IMR-90 (cell line): ENCODE results near the gene PDHB. TPM values are rescaled to one million over a fixed set of nuclear protein-coding genes. Genes with fewer than 3 reads are reported as not detected.

Experiments
- ATAC-seq: fragments of 200-7000 bp; cut with Tn5 transposase; 2 replicates; pipeline ENCODE4 v1.9.1; 2020; ENCODE audit warnings: low read depth, mild to moderate bottlenecking, moderate library complexity
- BruUV-seq: library from RNA; stranded (reverse); fragments of 400-500 nt; replicated peaks from 2 replicates; lab custom pipeline; 2021; lab: Mats Ljungman, UMichigan
- CTCF ChIA-PET: fragments of 300-600 bp; formaldehyde crosslinking; extraction: SDS; loops from one replicate; lab custom pipeline; 2021; ENCODE audit warnings: antibody characterized with exemption; lab: Yijun Ruan, JAX
- POLR2A ChIA-PET: fragments of 300-600 bp; sonication (Branson Sonifier 250); formaldehyde crosslinking; loops from one replicate; lab custom pipeline; 2022; ENCODE audit warnings: antibody characterized with exemption; ENCODE audit not compliant: unreplicated experiment; lab: Charles Lee
- DNase-seq: peaks from one replicate; pipeline ENCODE4 v3.0.0; 2013
- H2AFZ ChIP-seq: replicated peaks from 2 replicates; pipeline ENCODE3; 2013; ENCODE audit warnings: low read length, mild to moderate bottlenecking; ENCODE audit not compliant: poor library complexity
- H2AK5ac ChIP-seq: 2 replicates; pipeline ENCODE4 v1.6.1; 2013; ENCODE audit warnings: low read depth, low read length, inconsistent platforms
- H2AK9ac ChIP-seq: replicated peaks from 2 replicates; pipeline ENCODE3; 2013; ENCODE audit warnings: mild to moderate bottlenecking, low read depth, low read length, moderate library complexity; ENCODE audit not compliant: poor library complexity
- H2BK120ac ChIP-seq: 2 replicates; pipeline ENCODE4 v1.6.1; 2013; ENCODE audit warnings: low read depth, low read length, inconsistent platforms
- H2BK15ac ChIP-seq: 3 replicates; pipeline ENCODE4 v1.6.1; 2013; ENCODE audit warnings: low read depth, low read length, inconsistent platforms
- H2BK20ac ChIP-seq: 2 replicates; pipeline ENCODE4 v1.6.1; 2013; ENCODE audit warnings: low read depth, mild to moderate bottlenecking, inconsistent platforms, low read length, moderate library complexity
- H2BK5ac ChIP-seq: 2 replicates; pipeline ENCODE4 v1.6.1; 2013; ENCODE audit warnings: mild to moderate bottlenecking, low read depth, low read length, inconsistent platforms; ENCODE audit not compliant: poor library complexity, severe bottlenecking
- H3K14ac ChIP-seq: replicated peaks from 2 replicates; pipeline ENCODE4 v1.6.1; 2013; ENCODE audit warnings: low read depth, low read length, inconsistent platforms
- H3K18ac ChIP-seq: 2 replicates; pipeline ENCODE4 v1.6.1; 2013; ENCODE audit warnings: low read depth, low read length, control low read depth
- H3K23ac ChIP-seq: 2 replicates; pipeline ENCODE4 v1.6.1; 2013; ENCODE audit warnings: low read depth, low read length, inconsistent platforms
- H3K27ac ChIP-seq: 2 replicates; pipeline ENCODE4 v1.5.1; 2013; ENCODE audit warnings: mild to moderate bottlenecking, control low read depth, low read length; ENCODE audit not compliant: insufficient read depth
- H3K27me3 ChIP-seq: 2 replicates; pipeline ENCODE4 v1.6.1; 2013; ENCODE audit warnings: low read length; ENCODE audit not compliant: control insufficient read depth, insufficient read depth
- H3K36me3 ChIP-seq: 2 replicates; pipeline ENCODE4 v1.6.1; 2013; ENCODE audit warnings: low read length, mixed read lengths; ENCODE audit not compliant: control insufficient read depth, insufficient read depth
- H3K4ac ChIP-seq: 2 replicates; pipeline ENCODE4 v1.6.1; 2013; ENCODE audit warnings: low read depth, low read length, inconsistent platforms
- H3K4me1 ChIP-seq: 2 replicates; pipeline ENCODE4 v1.6.1; 2013; ENCODE audit warnings: low read length, mixed read lengths; ENCODE audit not compliant: control insufficient read depth, insufficient read depth
- H3K4me2 ChIP-seq: 2 replicates; pipeline ENCODE4 v1.6.1; 2013; ENCODE audit warnings: low read depth, mild to moderate bottlenecking, control low read depth, low read length, moderate library complexity
- H3K4me3 ChIP-seq: 2 replicates; pipeline ENCODE4 v1.5.1; 2013; ENCODE audit warnings: low read depth, mild to moderate bottlenecking, control low read depth, low read length, moderate library complexity; ENCODE audit not compliant: insufficient read depth
- H3K56ac ChIP-seq: 2 replicates; pipeline ENCODE4 v1.6.1; 2013; ENCODE audit warnings: low read length, inconsistent platforms; ENCODE audit not compliant: insufficient read depth; ENCODE audit errors: extremely low read depth
- H3K79me1 ChIP-seq, 2 experiments: 2 replicates each; pipeline ENCODE4 v1.6.1; 2013; ENCODE audit warnings: low read length in 2 of 2, inconsistent platforms in 1 of 2, low read depth in 1 of 2
- H3K9ac ChIP-seq: 2 replicates; pipeline ENCODE4 v1.6.1; 2013; ENCODE audit warnings: low read depth, low read length, control low read depth
- H3K9me1 ChIP-seq: 2 replicates; pipeline ENCODE4 v1.6.1; 2013; ENCODE audit warnings: low read length, inconsistent platforms; ENCODE audit not compliant: insufficient read depth
- H3K9me3 ChIP-seq: 2 replicates; pipeline ENCODE4 v1.6.1; 2013; ENCODE audit warnings: low read length; ENCODE audit not compliant: control insufficient read depth, insufficient read depth
- H4K20me1 ChIP-seq: 2 replicates; pipeline ENCODE4 v1.6.1; 2013; ENCODE audit warnings: low read length, inconsistent platforms; ENCODE audit not compliant: insufficient read depth
- H4K5ac ChIP-seq: 2 replicates; pipeline ENCODE4 v1.6.1; 2013; ENCODE audit warnings: mild to moderate bottlenecking, low read depth, low read length, control low read depth
- H4K8ac ChIP-seq, 2 experiments: 2 replicates each; pipeline ENCODE4 v1.6.1; 2013; ENCODE audit warnings: low read depth in 2 of 2, low read length in 2 of 2, control low read depth in 1 of 2, inconsistent platforms in 1 of 2
- H4K91ac ChIP-seq: 2 replicates; pipeline ENCODE4 v1.6.1; 2013; ENCODE audit warnings: low read depth, low read length, inconsistent platforms; ENCODE audit not compliant: insufficient read depth
- BHLHE40 ChIP-seq: fragments of 150-350 bp; IDR thresholded peaks from 2 replicates; pipeline ENCODE4 v1.6.1; 2016; ENCODE audit warnings: mild to moderate bottlenecking, low read depth, low read length
- CEBPB ChIP-seq: IDR thresholded peaks from 2 replicates; pipeline ENCODE4 v1.6.1; 2012; ENCODE audit warnings: low read depth, low read length, improper control_type of control experiment
- MAFK ChIP-seq: IDR thresholded peaks from 2 replicates; pipeline ENCODE4 v1.6.1; 2012; ENCODE audit warnings: low read depth, low read length, improper control_type of control experiment
- MAZ ChIP-seq: IDR thresholded peaks from 2 replicates; pipeline ENCODE4 v1.6.1; 2012; ENCODE audit warnings: low read depth, mild to moderate bottlenecking, low read length, improper control_type of control experiment, moderate library complexity, borderline replicate concordance
- WGBS, 2 experiments: methylation state at CpG; one replicate each; pipeline versions ENCODE4 v1.1.5 to v1.1.7; 2013; ENCODE audit warnings: missing lambda C conversion rate in 2 of 2; ENCODE audit not compliant: insufficient read length in 1 of 2; ENCODE audit errors: extremely low coverage in 2 of 2; 5-methylcytosine and 5-hydroxymethylcytosine counted together
- dilution Hi-C: fragments of 300-500 bp; cut with HindIII; formaldehyde crosslinking; loops from one replicate; pipeline ENCODE4 v1.14.3; 2018; ENCODE audit warnings: low sequenced_read_pairs; ENCODE audit not compliant: unreplicated experiment
- in situ Hi-C: fragments of 300-500 bp; cut with MboI; formaldehyde crosslinking; loops from 3 replicates; pipeline ENCODE4 v1.14.3; 2019; ENCODE audit warnings: low sequenced_read_pairs, inconsistent platforms, mixed read lengths
- intact Hi-C: fragments of 100-400 bp; cut with micrococcal nuclease; formaldehyde crosslinking; loops from 2 replicates; pipeline ENCODE4 v1.10.0; 2022
- polyA plus RNA-seq, 3 experiments: library from polyadenylated mRNA; depleted of rRNA; stranded (reverse); fragments of >200 nt; gene quantifications; 2 replicates each; pipeline ENCODE4 v1.2.3, GENCODE V29; 2012; ENCODE audit warnings: low replicate concordance in 1 of 3
- total RNA-seq: library from RNA; depleted of rRNA; stranded (reverse); fragments of >200 nt; gene quantifications from 2 replicates; pipeline ENCODE4 v1.2.3, GENCODE V29; 2012

The PDHB gene
- total and polyA plus RNA-seq, 2 of the 4 experiments (the other 2 are of a cell fraction) = 69.2 to 73.5 TPM

GRCh38 chr3:58383476-58383875 is 50.2 kb downstream of the PDHB start:
- H4K5ac ChIP-seq = peak overlapping the region; percentile 95
- H4K20me1 ChIP-seq = peaks cover 6% of the 10 kb centered on the region; the same call in 1 of the 2 replicates
- in situ Hi-C loops (no loop called here), dilution Hi-C loops (no loop called here), intact Hi-C loops (no loop called here)
- H2AFZ ChIP-seq = no peak overlapping the region
- peak overlapping the region; percentile 23; the same call in 1 of the 2 replicates for H3K23ac ChIP-seq
- H2BK15ac ChIP-seq = peak overlapping the region; percentile 35; the same call in 1 of the 3 replicates
- peak overlapping the region; percentile 25; the same call in 1 of the 2 replicates for H3K4me2 ChIP-seq
- no peaks in the 10 kb centered on the region for H3K27me3 ChIP-seq
- H3K79me1 ChIP-seq = peaks cover 16 to 50% of the 10 kb centered on the region in 2 experiments
- H3K4ac ChIP-seq = peak overlapping the region; percentile 90
- H2AK9ac ChIP-seq = no peak overlapping the region
- peak; percentile 5; the same call in 1 of the 2 replicates for ATAC-seq
- no peak for TF ChIP-seq CEBPB
- TF ChIP-seq BHLHE40 = no peak
- TF ChIP-seq MAZ = no peak
- peak; percentile 51 for TF ChIP-seq MAFK
- H3K9ac ChIP-seq = no peak overlapping the region; the same call in 1 of the 2 replicates
- BruUV-seq = no TSS peak
- H2BK120ac ChIP-seq = peak overlapping the region; percentile 92
- no peaks in the 10 kb centered on the region for H3K9me3 ChIP-seq
- H3K56ac ChIP-seq = peak overlapping the region; percentile 62; the same call in 1 of the 2 replicates
- H3K27ac ChIP-seq = peak overlapping the region; percentile 80; the same call in 1 of the 2 replicates
- peak overlapping the region; percentile 29; the same call in 1 of the 2 replicates for H3K14ac ChIP-seq
- DNase-seq = peak; percentile 58
- H3K4me3 ChIP-seq = no peak overlapping the region
- peak overlapping the region; percentile 85 for H2BK5ac ChIP-seq
- H3K9me1 ChIP-seq = peaks cover 42% of the 10 kb centered on the region
- ChIA-PET POLR2A (interaction anchor here (0.6 to 1.1 kb wide), 3 partner anchors 9 to 51 kb away, joined by 3 to 5 read pairs (median 4); partner anchors contain the start of gene PXK), CTCF (no interaction called here)
- peak overlapping the region; percentile 94 for H3K18ac ChIP-seq
- H4K8ac ChIP-seq = peak overlapping the region; percentile 15 to 74; a peak in 2 of 4 replicates
- H4K91ac ChIP-seq = peak overlapping the region; percentile 90; the same call in 1 of the 2 replicates
- H3K36me3 ChIP-seq = peaks cover 9% of the 10 kb centered on the region; the same call in 1 of the 2 replicates
- peaks cover 36% of the 10 kb centered on the region for H3K4me1 ChIP-seq
- WGBS, 2 experiments = no CpG with 5 or more reads among the region's 2 CpGs
- H2BK20ac ChIP-seq = peak overlapping the region; percentile 85
- peak overlapping the region; percentile 68 for H2AK5ac ChIP-seq
